KG1 (cell line): ENCODE results near the gene FGF18.
"Not testable (repeated sequence)": the region's sequence is repeated elsewhere in the genome, so short reads cannot be mapped to it uniquely, and the experiment has no call there.

Experiments
- DNase-seq: peaks from one replicate; lab custom pipeline; 2025; lab: John Stamatoyannopoulos, UW

FGF18 gene

GRCh38 chr5:171497494-171497893 is 78.0 kb downstream of the FGF18 start:
- DNase-seq: not testable (repeated sequence)

- DNase-seq: no peak
These were observed 78.7 kb downstream of the FGF18 start for GRCh38 chr5:171498166-171498565.

GRCh38 chr5:171499611-171500010 is 80.2 kb downstream of the FGF18 start:
- no peak for DNase-seq

GRCh38 chr5:171505473-171506043 is 86.1 kb downstream of the FGF18 start:
- DNase-seq: no peak

GRCh38 chr5:171506951-171507350 is 87.5 kb downstream of the FGF18 start:
- no peak for DNase-seq
